HEK293T (cell line): ENCODE data around the gene TMEM184B.

Source experiments
- L3MBTL2 ChIP-seq: fragments of 450-650 bp; conservative IDR thresholded peaks from 2 replicates; pipeline ENCODE4 v1.6.1; 2016; ENCODE audit warnings: mild to moderate bottlenecking
- SP1 ChIP-seq: fragments of 450-650 bp; IDR thresholded peaks from 2 replicates; pipeline ENCODE4 v1.6.1; 2017
- SUZ12 ChIP-seq: fragments of 450-650 bp; IDR thresholded peaks from 2 replicates; pipeline ENCODE4 v1.6.1; 2016; ENCODE audit warnings: mild to moderate bottlenecking
- TF ChIP-seq, protein P1 (sequence below): fragments of 450-650 bp; IDR thresholded peaks from 2 replicates; pipeline ENCODE4 v1.6.1; 2016

DNA sequence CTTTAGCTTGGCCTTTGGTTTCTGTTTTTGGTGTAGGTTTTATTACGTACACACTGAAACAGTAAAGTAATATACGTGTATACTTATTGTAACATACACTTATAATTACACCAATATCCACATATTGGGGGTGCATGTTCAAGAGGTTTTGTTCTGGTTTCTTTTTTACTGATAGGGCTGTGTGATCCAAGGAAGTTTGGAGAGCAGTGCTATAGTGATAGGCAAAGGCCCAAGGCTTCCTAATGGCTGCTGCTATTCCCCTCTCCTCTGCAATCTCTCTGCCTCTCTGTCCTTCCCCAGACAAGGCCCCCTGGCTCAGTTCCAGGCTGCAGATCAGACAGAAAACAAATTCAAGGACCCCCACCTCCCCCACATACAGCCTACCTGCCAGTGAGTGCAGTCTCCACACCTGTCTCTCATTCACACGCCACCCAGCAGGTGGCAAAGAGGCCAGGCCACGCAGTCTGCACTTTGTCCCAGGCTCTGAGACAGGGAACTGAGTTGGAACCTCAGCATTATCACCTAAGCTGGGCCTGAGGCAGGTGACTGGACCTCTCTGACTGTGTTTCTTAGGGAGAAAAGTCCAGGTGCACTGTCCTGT lies 15.1 kb downstream of the TMEM184B start:
- TF ChIP-seq SP1 (no peak), SUZ12 (no peak), L3MBTL2 (no peak)
- TF ChIP-seq, protein P1, sequence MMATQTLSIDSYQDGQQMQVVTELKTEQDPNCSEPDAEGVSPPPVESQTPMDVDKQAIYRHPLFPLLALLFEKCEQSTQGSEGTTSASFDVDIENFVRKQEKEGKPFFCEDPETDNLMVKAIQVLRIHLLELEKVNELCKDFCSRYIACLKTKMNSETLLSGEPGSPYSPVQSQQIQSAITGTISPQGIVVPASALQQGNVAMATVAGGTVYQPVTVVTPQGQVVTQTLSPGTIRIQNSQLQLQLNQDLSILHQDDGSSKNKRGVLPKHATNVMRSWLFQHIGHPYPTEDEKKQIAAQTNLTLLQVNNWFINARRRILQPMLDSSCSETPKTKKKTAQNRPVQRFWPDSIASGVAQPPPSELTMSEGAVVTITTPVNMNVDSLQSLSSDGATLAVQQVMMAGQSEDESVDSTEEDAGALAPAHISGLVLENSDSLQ, result no peak
